CD4-positive, alpha-beta T cell (primary cell): ENCODE measurements around the gene PRH2. TPM values are rescaled to one million over a fixed set of nuclear protein-coding genes. Genes with fewer than 3 reads are reported as not detected.
A peak's percentile ranks its signal among the peaks of the same experiment; 100 is the strongest.

Source experiments
- ATAC-seq: fragments of 200-7000 bp; cut with Tn5 transposase; one replicate; pipeline ENCODE4 v1.10.0; 2022; ENCODE audit warnings: mild to moderate bottlenecking; ENCODE audit not compliant: poor library complexity
- CTCF ChIA-PET: fragments of 350-600 bp; sonication (Branson Sonifier 250); formaldehyde crosslinking; loops from one replicate; lab custom pipeline; 2021; ENCODE audit warnings: antibody characterized with exemption, inconsistent platforms; lab: Charles Lee
- POLR2A ChIA-PET: fragments of 350-600 bp; sonication (Branson Sonifier 250); formaldehyde crosslinking; loops from one replicate; lab custom pipeline; 2021; ENCODE audit warnings: antibody characterized with exemption, inconsistent platforms; lab: Charles Lee
- DNase-seq, 14 experiments: peaks; one replicate each; pipeline ENCODE4 v3.0.0-alpha.2; 2013 to 2020; ENCODE audit warnings: mixed read lengths in 2 of 14
- H3K27ac ChIP-seq, 2 donors: one replicate each; pipeline versions ENCODE4 v1.5.1 to v1.7.0; 2013; ENCODE audit warnings: low read length in 2 of 2, low read depth in 1 of 2, mild to moderate bottlenecking in 1 of 2
- H3K27me3 ChIP-seq, 2 experiments: 1 replicate in 1 of 2; 2 replicates in 1 of 2; pipeline versions ENCODE4 v1.6.1 to v1.7.0; 2013; ENCODE audit warnings: low read length in 2 of 2, control low read depth in 1 of 2, mild to moderate bottlenecking in 1 of 2, moderate library complexity in 1 of 2; ENCODE audit not compliant: insufficient read depth in 2 of 2, control insufficient read depth in 1 of 2
- H3K36me3 ChIP-seq: one replicate; pipeline ENCODE4 v1.6.1; 2013; ENCODE audit warnings: low read length, control low read depth; ENCODE audit not compliant: insufficient read depth
- H3K4me1 ChIP-seq: one replicate; pipeline ENCODE4 v1.6.1; 2013; ENCODE audit warnings: low read length, control low read depth; ENCODE audit not compliant: insufficient read depth
- H3K4me3 ChIP-seq: one replicate; pipeline ENCODE4 v1.5.1; 2013; ENCODE audit warnings: mild to moderate bottlenecking, low read length, moderate library complexity
- H3K9me3 ChIP-seq, 2 experiments: 1 replicate in 1 of 2; 2 replicates in 1 of 2; pipeline versions ENCODE4 v1.6.1 to v1.7.0; 2013; ENCODE audit warnings: low read length in 2 of 2, mild to moderate bottlenecking in 2 of 2, control low read depth in 1 of 2, moderate library complexity in 1 of 2; ENCODE audit not compliant: control insufficient read depth in 1 of 2, insufficient read depth in 1 of 2
- H3K27ac Mint-ChIP-seq: one replicate; pipeline ENCODE4 v1.8.0; 2020; ENCODE audit warnings: mixed read lengths
- H3K27me3 Mint-ChIP-seq: one replicate; pipeline ENCODE4 v1.8.0; 2021; ENCODE audit warnings: mixed read lengths
- H3K36me3 Mint-ChIP-seq: one replicate; pipeline ENCODE4 v1.8.0; 2021; ENCODE audit warnings: low read depth, mixed read lengths
- H3K4me1 Mint-ChIP-seq: one replicate; pipeline ENCODE4 v1.8.0; 2021; ENCODE audit warnings: low read depth, mixed read lengths
- H3K4me3 Mint-ChIP-seq: one replicate; pipeline ENCODE4 v1.8.0; 2020; ENCODE audit warnings: mild to moderate bottlenecking, mixed read lengths
- H3K9me3 Mint-ChIP-seq: one replicate; pipeline ENCODE4 v1.8.0; 2020; ENCODE audit warnings: mixed read lengths
- intact Hi-C, 2 experiments: fragments of 100-400 bp; cut with DNase I in 1 of 2; cut with micrococcal nuclease in 1 of 2; formaldehyde crosslinking; loops; one replicate each; pipeline versions ENCODE4 v1.15.1 to v1.9.0; 2023 to 2025; cut with DNase I, micrococcal nuclease
- total RNA-seq, 174 experiments: library from RNA in 2 of 174; stranded (reverse) in 2 of 174; gene quantifications; one replicate each; pipeline ENCODE4 v1.2.3 and lab custom pipeline; 2021 to 2026
- TF ChIP-seq, protein P1 (sequence below): fragments of 200-600 bp; IDR thresholded peaks from one replicate; pipeline ENCODE4 v1.8.0; 2022; ENCODE audit warnings: antibody characterized with exemption, mild to moderate bottlenecking

PRH2 gene
- total RNA-seq, 2 experiments from 2014 or later: not detected

DNA sequence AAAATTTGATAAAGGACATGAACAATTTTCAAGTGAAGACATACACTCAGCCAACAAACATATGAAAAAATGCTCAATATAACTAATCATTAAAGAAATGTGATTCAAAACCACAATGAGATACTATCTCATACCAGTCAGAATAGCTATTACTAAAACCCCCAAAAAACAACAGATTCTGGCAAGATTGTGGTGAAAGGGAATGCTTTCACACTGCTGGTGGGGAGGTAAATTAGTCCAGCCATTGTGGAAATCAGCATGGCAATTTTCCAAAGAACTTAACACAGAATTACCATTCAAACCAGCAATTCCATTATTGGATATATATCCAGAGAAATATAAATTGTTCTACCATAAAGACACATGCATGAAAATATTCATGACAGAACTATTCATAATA, 28.7 kb downstream of the PRH2 start:
- POLR2A ChIA-PET: no interaction called here
- Histone ChIP-seq H3K4me3 (no peak overlapping the region), H3K27me3 (no peaks in the 10 kb centered on the region), H3K36me3 (no peaks in the 10 kb centered on the region), H3K4me1 (peaks cover 10% of the 10 kb centered on the region), H3K9me3 (peaks cover 0 to under 1% of the 10 kb centered on the region in 2 experiments), H3K27ac (no peak overlapping the region)
- peaks cover 10% of the 10 kb centered on the region for H3K9me3 Mint-ChIP-seq
- CTCF ChIA-PET: no interaction called here
- DNase-seq (no peak), ATAC-seq (no peak)
- TF ChIP-seq, protein P1, sequence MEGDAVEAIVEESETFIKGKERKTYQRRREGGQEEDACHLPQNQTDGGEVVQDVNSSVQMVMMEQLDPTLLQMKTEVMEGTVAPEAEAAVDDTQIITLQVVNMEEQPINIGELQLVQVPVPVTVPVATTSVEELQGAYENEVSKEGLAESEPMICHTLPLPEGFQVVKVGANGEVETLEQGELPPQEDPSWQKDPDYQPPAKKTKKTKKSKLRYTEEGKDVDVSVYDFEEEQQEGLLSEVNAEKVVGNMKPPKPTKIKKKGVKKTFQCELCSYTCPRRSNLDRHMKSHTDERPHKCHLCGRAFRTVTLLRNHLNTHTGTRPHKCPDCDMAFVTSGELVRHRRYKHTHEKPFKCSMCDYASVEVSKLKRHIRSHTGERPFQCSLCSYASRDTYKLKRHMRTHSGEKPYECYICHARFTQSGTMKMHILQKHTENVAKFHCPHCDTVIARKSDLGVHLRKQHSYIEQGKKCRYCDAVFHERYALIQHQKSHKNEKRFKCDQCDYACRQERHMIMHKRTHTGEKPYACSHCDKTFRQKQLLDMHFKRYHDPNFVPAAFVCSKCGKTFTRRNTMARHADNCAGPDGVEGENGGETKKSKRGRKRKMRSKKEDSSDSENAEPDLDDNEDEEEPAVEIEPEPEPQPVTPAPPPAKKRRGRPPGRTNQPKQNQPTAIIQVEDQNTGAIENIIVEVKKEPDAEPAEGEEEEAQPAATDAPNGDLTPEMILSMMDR: no peak
- peaks cover 62% of the 10 kb centered on the region for H3K36me3 Mint-ChIP-seq
- no peak overlapping the region for H3K4me3 Mint-ChIP-seq
- H3K27ac Mint-ChIP-seq: no peak overlapping the region
- peaks cover 55% of the 10 kb centered on the region for H3K4me1 Mint-ChIP-seq
- intact Hi-C loops: loop anchor here (5.0 kb wide), 2 partner anchors 215 to 530 kb away; partner anchors contain the start of gene SMIM10L1 (in 1 of the 2)
- no peaks in the 10 kb centered on the region for H3K27me3 Mint-ChIP-seq

DNA sequence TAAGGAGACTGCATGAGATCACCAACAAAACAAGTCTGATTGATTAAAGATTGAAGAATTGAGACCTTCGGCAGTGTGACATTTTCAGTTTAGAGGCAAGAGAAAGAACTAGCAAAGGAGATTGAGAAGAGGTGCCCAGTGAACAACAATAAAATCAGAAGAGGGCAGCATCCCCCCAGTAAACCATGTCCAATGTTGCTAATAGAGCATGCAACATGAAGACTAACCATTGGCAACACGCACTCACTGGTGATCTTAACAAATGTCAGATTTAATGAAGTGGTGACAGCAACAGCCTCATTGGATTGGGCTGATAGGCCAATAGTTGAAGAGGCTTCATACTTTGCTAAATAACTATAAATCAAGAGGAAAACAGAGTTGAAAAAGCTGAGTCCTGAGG, 30.8 kb downstream of the PRH2 start:
- Mint-ChIP-seq H3K27ac (peak overlapping the region; percentile 37), H3K4me3 (no peak overlapping the region), H3K4me1 (peaks cover 46% of the 10 kb centered on the region), H3K27me3 (no peaks in the 10 kb centered on the region), H3K36me3 (peaks cover 49% of the 10 kb centered on the region), H3K9me3 (peaks cover 10% of the 10 kb centered on the region)
- ATAC-seq (peak; percentile 13), DNase-seq (peak in 3 of 14 experiments; percentile 23 to 29 (median 27))
- Histone ChIP-seq H3K36me3 (no peaks in the 10 kb centered on the region), H3K4me1 (peaks cover 10% of the 10 kb centered on the region), H3K27ac (no peak overlapping the region), H3K27me3 (no peaks in the 10 kb centered on the region), H3K9me3 (no peaks in the 10 kb centered on the region), H3K4me3 (no peak overlapping the region)
- POLR2A ChIA-PET: interaction anchor here (1.8 kb wide), 1 partner anchor 211 kb away, joined by 4 read pairs; the partner anchor contains the start of gene SMIM10L1
- TF ChIP-seq, protein P1: no peak
- intact Hi-C loops: loop anchor here (1.0 to 10.0 kb wide), 6 partner anchors 22 to 527 kb away; partner anchors contain the start of gene SMIM10L1 (in 1 of the 2)
- CTCF ChIA-PET: no interaction called here

DNA sequence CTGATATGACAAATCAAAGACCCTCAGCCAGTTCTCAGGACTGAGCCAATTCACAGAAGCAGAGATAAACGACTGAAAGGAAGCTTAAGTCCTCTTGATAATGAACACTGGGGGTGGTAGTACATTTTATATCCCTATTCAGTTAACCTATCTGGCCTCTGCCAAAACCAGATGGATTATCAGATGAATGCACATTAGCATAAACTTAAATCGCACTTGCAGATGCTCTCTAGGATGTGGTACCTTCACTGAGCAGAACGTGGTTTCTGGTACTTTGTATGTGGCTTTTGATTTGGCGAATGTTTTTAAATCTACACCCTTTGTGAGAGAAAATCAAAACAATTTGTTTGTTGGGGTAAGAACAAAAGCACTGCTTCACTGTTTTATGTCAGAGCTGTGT, 31.2 kb downstream of the PRH2 start:
- peak; percentile 86 for ATAC-seq
- CTCF ChIA-PET: no interaction called here

More for the DNA sequence above, 31.2 kb downstream of the PRH2 start:
- Histone ChIP-seq H3K9me3 (no peaks in the 10 kb centered on the region), H3K4me3 (no peak overlapping the region), H3K4me1 (peaks cover 10% of the 10 kb centered on the region), H3K27me3 (no peaks in the 10 kb centered on the region), H3K36me3 (no peaks in the 10 kb centered on the region), H3K27ac (no peak overlapping the region)
- Mint-ChIP-seq H3K9me3 (peaks cover 9% of the 10 kb centered on the region), H3K27me3 (no peaks in the 10 kb centered on the region), H3K27ac (peak overlapping the region; percentile 37), H3K4me3 (no peak overlapping the region), H3K36me3 (peaks cover 48% of the 10 kb centered on the region), H3K4me1 (peaks cover 46% of the 10 kb centered on the region)
- POLR2A ChIA-PET: interaction anchor here (1.8 kb wide), 1 partner anchor 211 kb away, joined by 4 read pairs; the partner anchor contains the start of gene SMIM10L1
- peak in 3 of 14 experiments; percentile 21 to 57 (median 24) for DNase-seq
- TF ChIP-seq, protein P1: no peak
- intact Hi-C loops: loop anchor here (1.0 to 10.0 kb wide), 4 partner anchors 22 to 527 kb away; no protein-coding TSS in a partner anchor
